ENCODE results near the gene ATP11A. TPM values are rescaled to one million over a fixed set of nuclear protein-coding genes. Genes with fewer than 3 reads are reported as not detected.

ATP11A gene
- total RNA-seq, 1 experiment from 2014 or later: 65.3 TPM

DNA sequence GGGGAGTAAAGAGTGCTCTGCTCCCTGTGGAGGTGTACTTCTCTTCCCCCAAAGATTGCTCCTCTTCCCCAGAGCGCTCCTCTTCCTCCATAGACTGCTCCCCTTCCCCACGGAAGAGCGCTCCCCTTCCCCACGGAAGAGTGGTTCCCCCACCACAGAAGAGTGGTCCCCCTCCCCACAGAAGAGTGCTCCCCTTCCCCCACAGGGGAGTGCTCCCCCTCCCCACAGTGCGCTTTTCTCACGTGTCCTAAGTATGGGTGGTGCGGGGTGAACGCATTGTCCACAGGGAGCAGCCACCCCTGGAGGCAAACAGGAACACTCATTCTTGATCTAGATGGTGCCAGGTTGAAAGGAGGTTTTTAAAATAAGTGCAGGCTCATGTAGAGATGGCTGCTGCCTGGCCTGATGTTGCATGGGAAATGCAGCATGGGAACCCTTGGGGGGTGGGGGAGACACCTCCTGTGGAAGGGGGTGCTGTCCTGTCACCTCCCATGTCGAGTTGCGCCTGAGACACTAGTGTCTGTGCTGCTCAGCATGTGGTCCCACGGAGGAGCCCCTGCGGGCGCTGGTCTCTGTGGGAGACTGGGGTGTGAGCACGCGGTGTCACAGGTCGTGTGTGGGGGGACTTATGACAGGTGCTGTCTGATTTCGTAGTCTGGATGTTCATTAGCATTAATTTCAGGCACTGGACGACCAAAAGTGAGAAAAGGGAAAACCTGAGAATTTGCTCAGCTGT, 52.2 kb downstream of the ATP11A start:
- Histone ChIP-seq H2AFZ (ENCODE audit: low read length) (no peak overlapping the region), H3K4me2 (ENCODE audit: insufficient read depth, insufficient read length, low read length) (no peak overlapping the region), H3K23ac (ENCODE audit: insufficient read length, low read depth, low read length) (no peak overlapping the region), H3K56ac (ENCODE audit: insufficient read length, low read depth, low read length) (no peak overlapping the region), H4K8ac (replicated peaks; ENCODE audit: insufficient read length, low read depth, low read length) (no peak overlapping the region), H3K23me2 (ENCODE audit: insufficient read length, low read depth, low read length, poor library complexity, severe bottlenecking) (no peaks in the 10 kb centered on the region), H3K79me2 (ENCODE audit: insufficient read depth, low read length) (peaks cover 8% of the 10 kb centered on the region; the same call in 1 of the 2 replicates), H2BK12ac (ENCODE audit: insufficient read length, low read depth, low read length) (no peak overlapping the region), H4K20me1 (ENCODE audit: control insufficient read depth, insufficient read depth, insufficient read length) (no peaks in the 10 kb centered on the region), H3K4ac (ENCODE audit: low read depth, low read length) (no peak overlapping the region), H2BK120ac (ENCODE audit: low read depth, low read length, poor library complexity, severe bottlenecking) (no peak overlapping the region), H3K9ac (ENCODE audit: extremely low read depth, insufficient read length, low read length) (no peak overlapping the region), H3K9me3 (ENCODE audit: control insufficient read depth, low read depth, low read length) (no peaks in the 10 kb centered on the region), H3K79me1 (ENCODE audit: insufficient read depth, low read depth, low read length, poor library complexity, severe bottlenecking) (no peaks in the 10 kb centered on the region), H3K18ac (ENCODE audit: insufficient read length, low read depth, low read length) (no peak overlapping the region), H4K5ac (ENCODE audit: insufficient read length, low read depth, low read length) (no peak overlapping the region), H2BK15ac (ENCODE audit: low read depth, low read length) (no peak overlapping the region), H4K91ac (ENCODE audit: insufficient read length, low read depth, low read length) (peak overlapping the region; percentile 41), H3K4me1 (ENCODE audit: insufficient read depth, low read length) (peaks cover 15% of the 10 kb centered on the region; the same call in 1 of the 2 replicates), H2AK5ac (ENCODE audit: insufficient read length, low read length) (no peak overlapping the region), H2BK5ac (ENCODE audit: insufficient read length, low read length) (no peak overlapping the region), H3K27me3 (ENCODE audit: insufficient read depth, low read length) (no peaks in the 10 kb centered on the region), H3T11ph (ENCODE audit: low read length) (no peak overlapping the region), H3K27ac (ENCODE audit: insufficient read length, low read depth, low read length) (no peak overlapping the region), H2BK20ac (ENCODE audit: low read depth, low read length, poor library complexity, severe bottlenecking) (no peak overlapping the region), H3K14ac (ENCODE audit: insufficient read depth, low read length) (no peak overlapping the region)
- no peak for DNase-seq
- H3K27me3 Mint-ChIP-seq (ENCODE audit: low read depth): no peaks in the 10 kb centered on the region
- H3K4me3 Mint-ChIP-seq: no peak overlapping the region
- TF ChIP-seq, protein P1, sequence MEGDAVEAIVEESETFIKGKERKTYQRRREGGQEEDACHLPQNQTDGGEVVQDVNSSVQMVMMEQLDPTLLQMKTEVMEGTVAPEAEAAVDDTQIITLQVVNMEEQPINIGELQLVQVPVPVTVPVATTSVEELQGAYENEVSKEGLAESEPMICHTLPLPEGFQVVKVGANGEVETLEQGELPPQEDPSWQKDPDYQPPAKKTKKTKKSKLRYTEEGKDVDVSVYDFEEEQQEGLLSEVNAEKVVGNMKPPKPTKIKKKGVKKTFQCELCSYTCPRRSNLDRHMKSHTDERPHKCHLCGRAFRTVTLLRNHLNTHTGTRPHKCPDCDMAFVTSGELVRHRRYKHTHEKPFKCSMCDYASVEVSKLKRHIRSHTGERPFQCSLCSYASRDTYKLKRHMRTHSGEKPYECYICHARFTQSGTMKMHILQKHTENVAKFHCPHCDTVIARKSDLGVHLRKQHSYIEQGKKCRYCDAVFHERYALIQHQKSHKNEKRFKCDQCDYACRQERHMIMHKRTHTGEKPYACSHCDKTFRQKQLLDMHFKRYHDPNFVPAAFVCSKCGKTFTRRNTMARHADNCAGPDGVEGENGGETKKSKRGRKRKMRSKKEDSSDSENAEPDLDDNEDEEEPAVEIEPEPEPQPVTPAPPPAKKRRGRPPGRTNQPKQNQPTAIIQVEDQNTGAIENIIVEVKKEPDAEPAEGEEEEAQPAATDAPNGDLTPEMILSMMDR (conservative IDR thresholded peaks at IDR 0.05): no peak
- peak overlapping the region; percentile 41 to 53 (median 42); a peak in 4 of 7 replicates for H3K27ac Mint-ChIP-seq
- H3K36me3 Mint-ChIP-seq (ENCODE audit: insufficient read depth in 1 of 3, low read depth in 3 of 3): peaks cover 0 to 5% (median 3%) of the 10 kb centered on the region in 3 experiments; a peak in 3 of 7 replicates
- H3K4me1 Mint-ChIP-seq: peaks cover 54 to 78% of the 10 kb centered on the region in 2 experiments
- H3K9me3 Mint-ChIP-seq: no peaks in the 10 kb centered on the region
- WGBS (ENCODE audit: extremely low coverage, insufficient read length, low lambda C conversion rate): no CpG with 5 or more reads among the region's 18 CpGs

All from H9 (cell line).